Measurements from ENCODE around the gene TMEM120B. TPM values are rescaled to one million over a fixed set of nuclear protein-coding genes. Genes with fewer than 3 reads are reported as not detected.
A peak's percentile ranks its signal among the peaks of the same experiment; 100 is the strongest.
"Not testable (repeated sequence)": the region's sequence is repeated elsewhere in the genome, so short reads cannot be mapped to it uniquely, and the experiment has no call there.

The TMEM120B gene
- total RNA-seq, 1 donor from 2014 or later, result 13.7 TPM

DNA sequence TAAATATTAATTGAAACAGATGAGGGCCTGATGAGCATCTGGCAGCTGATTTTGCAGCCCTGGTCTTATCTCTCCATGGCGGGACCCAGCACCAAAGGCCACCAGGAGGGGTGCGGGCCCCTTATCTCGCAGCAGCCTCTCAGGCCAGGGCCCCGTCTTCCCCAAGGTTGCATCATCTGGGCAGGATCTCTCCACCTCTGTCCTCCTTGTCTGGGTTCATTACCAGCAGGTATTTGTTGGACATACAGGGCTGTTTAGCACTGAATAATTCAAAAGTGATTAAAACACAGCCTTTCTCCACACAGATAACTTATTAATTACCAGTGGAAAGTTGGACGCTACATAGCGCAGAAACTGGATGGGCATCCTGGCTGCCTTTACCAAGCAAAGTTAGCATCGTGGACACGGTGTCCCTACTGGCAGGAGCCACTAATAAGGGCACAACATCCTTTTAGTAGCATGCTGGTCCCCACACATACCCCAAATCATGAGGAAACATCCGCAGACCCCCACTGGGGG lies 25.8 kb downstream of the TMEM120B start:
- no peak for DNase-seq (ENCODE audit: extremely low read depth, low read depth, low spot score)

GRCh38 chr12:121740847-121741246 lies 28.3 kb downstream of the TMEM120B start:
- DNase-seq (ENCODE audit: extremely low read depth, low read depth, low spot score), result no peak

- DNase-seq (ENCODE audit: extremely low read depth, low read depth, low spot score), result no peak
These were observed 29.2 kb downstream of the TMEM120B start for GRCh38 chr12:121741743-121742142.

GRCh38 chr12:121745545-121745944 lies 33.0 kb downstream of the TMEM120B start:
- DNase-seq (ENCODE audit: extremely low read depth, low read depth, low spot score), result not testable (repeated sequence)

DNA sequence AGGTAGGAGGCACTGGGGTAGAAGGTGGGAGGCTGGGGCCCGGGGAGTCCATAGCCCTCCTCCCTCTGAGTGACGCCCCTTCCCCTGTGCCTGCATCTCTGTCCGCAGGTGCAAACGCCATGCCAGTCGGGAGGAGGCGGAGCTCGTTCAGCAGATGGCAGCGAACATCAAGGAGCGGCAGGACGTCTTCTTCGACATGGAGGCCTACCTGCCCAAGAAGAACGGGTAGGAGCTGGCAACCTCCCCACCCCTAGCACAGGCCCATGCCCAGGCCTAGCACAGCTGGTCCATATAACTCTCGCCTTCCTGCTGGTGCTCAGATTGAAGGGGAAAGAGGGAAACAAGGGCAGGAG lies 35.6 kb downstream of the TMEM120B start:
- DNase-seq (ENCODE audit: extremely low read depth, low read depth, low spot score), result no peak

DNA sequence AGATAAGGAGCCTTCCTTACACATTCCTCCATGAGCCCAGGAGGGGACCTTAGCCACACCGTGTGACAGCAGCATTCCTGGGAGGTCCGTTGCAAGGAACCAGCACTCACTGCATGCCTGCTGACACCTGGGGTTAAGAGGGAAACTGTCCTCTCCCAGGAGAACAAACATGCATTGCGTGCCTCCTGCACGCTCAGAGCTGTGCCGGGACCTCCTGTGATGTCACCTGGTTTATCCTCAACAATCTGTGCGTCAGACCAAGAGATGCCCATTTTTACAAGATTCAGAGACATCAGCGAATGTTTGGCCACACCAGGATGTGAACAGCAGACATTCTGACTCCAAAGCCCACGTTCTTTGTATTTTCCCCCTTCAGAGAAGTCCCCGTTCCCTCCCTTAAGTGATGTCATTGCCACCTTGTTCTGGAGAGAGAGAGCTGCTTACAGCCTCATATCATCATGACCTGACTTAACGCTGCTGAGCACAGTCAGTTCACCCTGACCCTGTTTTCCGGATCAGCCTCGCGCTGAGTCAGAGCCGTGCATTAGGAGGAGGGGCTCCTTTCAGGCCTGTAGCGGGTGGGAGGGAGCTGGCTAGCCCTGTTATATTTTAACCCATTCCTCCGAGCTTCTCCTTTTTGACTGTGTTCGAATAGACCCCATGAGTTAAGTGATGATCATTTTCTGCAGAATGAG lies 36.2 kb downstream of the TMEM120B start:
- peak; percentile 66 for DNase-seq (ENCODE audit: extremely low read depth, low read depth, low spot score)

DNA sequence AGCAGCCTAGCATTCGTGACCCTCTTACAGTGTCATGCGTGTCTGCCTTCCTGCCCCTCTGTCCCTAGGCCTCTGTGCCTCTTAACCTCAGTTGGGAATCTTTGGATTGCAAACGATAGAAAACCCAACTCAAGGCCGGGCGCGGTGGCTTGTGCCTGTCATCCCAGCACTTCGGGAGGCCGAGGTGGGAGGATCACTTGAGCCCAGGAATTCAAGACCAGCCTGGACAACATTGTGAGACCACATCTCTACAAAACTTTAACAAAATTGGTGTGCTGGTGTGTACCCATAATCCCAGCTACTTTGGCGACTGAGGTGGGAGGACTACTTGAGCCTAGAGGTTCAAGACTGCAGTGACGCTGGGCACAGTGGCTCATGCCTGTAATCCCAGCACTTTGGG lies 36.7 kb downstream of the TMEM120B start:
- no peak for DNase-seq (ENCODE audit: extremely low read depth, low read depth, low spot score)

DNA sequence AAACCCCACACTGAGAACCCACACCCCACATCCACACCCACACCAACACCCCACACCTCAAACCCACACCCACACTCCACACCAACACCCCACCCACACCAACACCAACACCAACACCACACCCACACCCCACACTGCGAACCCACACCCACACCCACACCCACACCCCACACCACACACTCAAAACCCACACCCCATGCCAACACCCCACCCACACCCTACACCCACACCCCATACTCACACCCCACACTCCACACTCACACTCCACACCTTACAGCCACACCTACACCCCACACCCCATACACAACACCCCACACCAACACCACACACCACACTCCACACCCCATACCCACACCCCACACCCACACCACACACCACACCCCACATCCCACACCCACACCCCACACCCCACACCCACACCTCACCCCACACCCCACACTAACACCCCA lies 38.0 kb downstream of the TMEM120B start:
- DNase-seq (ENCODE audit: extremely low read depth, low read depth, low spot score), result no peak

DNA sequence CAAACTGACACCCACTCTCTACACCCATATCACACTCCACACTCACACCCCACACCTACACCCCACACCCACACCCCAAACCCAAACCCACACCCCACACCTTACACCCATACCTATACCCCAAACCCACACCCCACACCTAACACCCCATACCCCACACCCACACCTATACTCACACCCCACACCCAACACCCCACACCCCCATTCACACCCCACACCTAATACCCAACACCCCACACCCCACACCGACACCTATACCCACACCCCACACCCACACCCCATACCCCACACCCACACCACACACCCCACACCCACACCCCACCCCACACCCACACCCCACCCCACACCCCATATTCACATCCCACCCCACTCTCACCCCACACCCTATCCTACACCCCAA lies 38.5 kb downstream of the TMEM120B start:
- no peak for DNase-seq (ENCODE audit: extremely low read depth, low read depth, low spot score)

- DNase-seq (ENCODE audit: extremely low read depth, low read depth, low spot score), result no peak
These were observed 39.3 kb downstream of the TMEM120B start for GRCh38 chr12:121751749-121752351.

DNA sequence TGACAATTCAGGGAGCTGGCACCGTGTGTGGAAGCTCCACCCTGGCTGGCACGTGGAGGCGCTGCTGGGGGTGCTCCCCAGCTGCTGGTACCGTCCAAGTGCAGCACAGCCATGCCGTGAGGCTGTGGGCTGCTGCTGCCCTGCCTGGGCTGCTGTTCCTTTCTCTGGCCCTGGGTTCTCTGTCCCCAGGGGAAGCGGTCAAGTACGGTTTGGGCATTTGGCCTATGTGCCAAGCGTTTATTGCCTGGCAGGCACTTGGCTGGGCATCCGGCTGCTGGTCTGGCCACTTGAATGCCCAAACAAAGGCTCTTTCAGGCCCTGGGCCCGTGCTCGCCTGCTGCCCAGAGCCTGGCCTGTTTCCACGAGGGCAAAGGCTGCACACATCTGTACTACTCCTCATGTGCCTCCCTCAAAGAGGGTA lies 41.3 kb downstream of the TMEM120B start:
- no peak for DNase-seq (ENCODE audit: extremely low read depth, low read depth, low spot score)

DNA sequence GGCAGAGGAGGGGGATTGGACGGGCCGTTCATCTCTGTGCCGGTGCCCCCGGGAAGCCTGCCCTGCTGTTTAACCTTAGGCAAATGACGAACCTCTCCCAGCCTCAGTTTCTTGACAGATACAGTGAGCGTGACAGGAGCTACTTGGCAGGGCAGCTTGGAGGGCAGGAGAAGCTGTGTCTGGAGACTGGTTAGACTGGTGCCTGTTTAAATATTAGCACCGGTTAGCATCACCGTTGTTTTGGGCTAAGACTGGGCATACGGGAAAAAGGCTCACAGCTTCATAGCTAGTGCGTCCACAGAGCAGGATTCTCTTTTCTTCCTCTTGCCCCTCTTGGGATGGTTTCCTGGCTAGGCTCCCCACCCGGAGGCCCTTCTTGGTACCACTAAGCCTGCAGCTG lies 42.3 kb downstream of the TMEM120B start:
- DNase-seq (ENCODE audit: extremely low read depth, low read depth, low spot score), result no peak

GRCh38 chr12:121755591-121755990 lies 43.0 kb downstream of the TMEM120B start:
- DNase-seq (ENCODE audit: extremely low read depth, low read depth, low spot score), result no peak

DNA sequence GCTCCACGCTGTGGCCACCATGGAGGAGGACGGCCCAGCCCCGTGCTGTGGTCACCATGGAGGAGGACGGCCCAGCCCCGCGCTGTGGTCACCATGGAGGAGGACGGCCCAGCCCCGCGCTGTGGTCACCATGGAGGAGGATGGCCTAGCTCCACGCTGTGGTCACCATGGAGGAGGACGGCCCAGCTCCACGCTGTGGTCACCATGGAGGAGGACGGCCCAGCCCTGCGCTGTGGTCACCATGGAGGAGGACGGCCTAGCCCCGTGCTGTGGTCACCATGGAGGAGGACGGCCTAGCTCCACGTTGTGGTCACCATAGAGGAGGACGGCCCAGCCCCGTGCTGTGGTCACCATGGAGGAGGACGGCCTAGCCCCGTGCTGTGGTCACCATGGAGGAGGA lies 46.0 kb downstream of the TMEM120B start:
- not testable (repeated sequence) for DNase-seq (ENCODE audit: extremely low read depth, low read depth, low spot score)

DNA sequence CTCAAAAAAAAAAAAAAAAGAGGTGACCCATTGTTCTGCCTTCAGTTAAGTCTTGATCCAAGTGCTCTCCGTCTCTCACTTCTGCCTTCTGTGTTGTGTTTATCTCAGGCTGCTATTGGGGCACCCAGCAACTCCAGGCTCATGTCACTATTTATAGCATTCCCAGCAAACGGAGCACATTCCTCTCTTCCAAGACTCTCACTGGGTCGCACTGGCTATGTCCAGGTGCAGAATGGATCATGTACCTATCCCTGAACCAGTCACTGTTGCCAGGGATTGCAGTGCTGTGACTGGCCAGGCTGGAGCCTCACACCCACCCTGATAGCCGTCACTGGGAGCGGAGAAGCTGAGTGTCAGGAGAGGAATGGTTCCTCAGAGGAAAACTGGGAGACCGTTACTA lies 49.7 kb downstream of the TMEM120B start:
- DNase-seq (ENCODE audit: extremely low read depth, low read depth, low spot score), result no peak

DNA sequence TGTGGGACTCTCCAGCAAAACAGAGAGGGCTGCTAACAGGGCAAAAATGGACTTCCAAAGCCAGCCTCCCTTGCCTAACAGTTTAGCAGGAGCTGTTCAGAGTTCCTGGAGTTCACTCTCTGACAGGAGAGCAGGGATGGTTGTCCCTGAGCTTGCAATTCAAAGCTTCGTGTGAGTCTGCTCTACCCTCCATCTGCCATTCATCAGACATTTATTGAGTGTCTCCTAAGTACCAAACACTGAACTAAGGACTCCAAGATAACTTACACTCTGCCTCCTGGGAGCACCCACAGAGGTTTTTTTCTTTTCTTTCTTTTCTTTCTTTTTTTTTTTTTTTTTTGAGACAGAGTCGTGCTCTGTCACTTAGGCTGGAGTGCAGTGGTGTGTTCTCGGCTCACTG lies 52.3 kb downstream of the TMEM120B start:
- DNase-seq (ENCODE audit: extremely low read depth, low read depth, low spot score), result no peak

DNA sequence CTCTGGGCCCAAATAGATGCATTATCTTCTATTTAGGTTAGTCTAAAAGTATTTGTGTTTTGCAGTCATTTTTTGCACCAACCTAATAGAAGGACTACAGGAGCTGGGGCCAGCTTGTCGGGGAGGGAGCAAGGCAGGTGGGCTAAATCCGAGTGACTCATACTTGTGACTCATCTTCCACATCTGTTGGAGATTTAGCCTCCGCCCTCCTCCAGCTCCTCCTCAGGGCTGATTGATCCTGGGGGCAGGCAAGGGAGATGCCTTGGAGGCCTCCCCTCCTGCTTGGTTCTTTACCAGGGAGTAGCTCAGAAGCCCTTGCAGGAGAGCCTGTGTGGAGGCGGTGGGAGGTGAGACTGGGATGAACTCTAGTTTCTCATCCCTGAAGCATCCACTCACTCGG lies 53.0 kb downstream of the TMEM120B start:
- no peak for DNase-seq (ENCODE audit: extremely low read depth, low read depth, low spot score)

GRCh38 chr12:121766290-121767039 lies 53.9 kb downstream of the TMEM120B start:
- no peak for DNase-seq (ENCODE audit: extremely low read depth, low read depth, low spot score)

- DNase-seq (ENCODE audit: extremely low read depth, low read depth, low spot score), result no peak
These were observed 55.0 kb downstream of the TMEM120B start for GRCh38 chr12:121767525-121768016.

DNA sequence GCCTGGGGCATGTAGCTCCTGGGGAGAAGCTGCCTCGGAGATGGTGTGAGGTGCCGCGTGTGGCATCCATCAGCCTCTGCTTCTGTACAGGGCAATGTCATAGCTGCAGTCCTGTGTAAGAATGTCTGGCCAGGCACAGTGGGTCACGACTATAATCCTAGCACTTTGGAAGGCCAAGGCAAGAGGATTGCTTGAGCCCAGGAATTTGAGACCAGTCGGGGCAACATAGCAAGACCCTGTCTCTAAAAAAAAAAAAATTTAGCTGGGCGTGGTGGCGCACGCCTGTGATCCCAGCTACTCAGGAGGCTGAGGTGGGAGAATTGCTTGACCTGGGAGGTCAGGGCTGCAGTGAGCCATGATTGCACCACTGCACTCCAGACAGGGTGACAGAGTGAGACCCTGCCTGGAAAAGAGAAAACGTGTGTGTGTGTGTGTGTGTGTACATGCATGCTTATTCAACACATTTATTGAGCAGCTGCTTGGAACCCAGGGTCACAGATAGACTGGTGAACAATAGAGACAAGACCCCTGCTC lies 56.8 kb downstream of the TMEM120B start:
- DNase-seq (ENCODE audit: extremely low read depth, low read depth, low spot score), result no peak

GRCh38 chr12:121769831-121770301 lies 57.3 kb downstream of the TMEM120B start:
- DNase-seq (ENCODE audit: extremely low read depth, low read depth, low spot score), result no peak
